HepG2 (cell line): Measurements from ENCODE around the gene CAMK2A. TPM values are rescaled to one million over a fixed set of nuclear protein-coding genes. Genes with fewer than 3 reads are reported as not detected.

Experiments used
- ZFP41 ChIP-seq: sonication (generic); formaldehyde crosslinking; IDR thresholded peaks from 2 replicates; pipeline ENCODE4 v1.4.0; 2020; ENCODE audit warnings: mild to moderate bottlenecking, missing genetic modification reagents, borderline replicate concordance
- polyA plus RNA-seq, 8 experiments: library from polyadenylated mRNA; depleted of rRNA in 3 of 8; stranded (reverse) in 7 of 8; unstranded in 1 of 8; fragments of >200 nt; fragmentation: Illumina TruSeq in 4 of 8; extraction: Trizol in 4 of 8; gene quantifications; 2 replicates each; pipeline versions ENCODE4 v1.2.1 to v1.2.3, GENCODE V29; 2011 to 2016; ENCODE audit warnings: low read depth in 4 of 8, missing spikeins in 1 of 8, mixed read lengths in 1 of 8; ENCODE audit not compliant: insufficient read depth in 1 of 8
- total RNA-seq, 5 experiments: library from RNA; depleted of rRNA; stranded (reverse); fragments of >200 nt; fragmentation: Illumina TruSeq; extraction: Trizol; gene quantifications; 2 replicates each; pipeline ENCODE4 v1.2.3, GENCODE V29; 2016; ENCODE audit warnings: low read depth in 1 of 5
- TF ChIP-seq, protein P1 (sequence below), 2 experiments: fragments of 450-650 bp in 1 of 2; sonication (generic) in 1 of 2; formaldehyde crosslinking in 1 of 2; IDR thresholded peaks; 2 replicates each; pipeline versions ENCODE4 v1.6.1 to v1.8.0; 2016 to 2022; ENCODE audit warnings: antibody characterized with exemption in 1 of 2, mild to moderate bottlenecking in 1 of 2, missing genetic modification reagents in 1 of 2

CAMK2A gene
- total and polyA plus RNA-seq, 2 of the 13 experiments (the other 11 are each of a cell fraction or from before 2014, with no cell fraction given): 0.11 TPM; not detected in 1

- TF ChIP-seq, protein P1, sequence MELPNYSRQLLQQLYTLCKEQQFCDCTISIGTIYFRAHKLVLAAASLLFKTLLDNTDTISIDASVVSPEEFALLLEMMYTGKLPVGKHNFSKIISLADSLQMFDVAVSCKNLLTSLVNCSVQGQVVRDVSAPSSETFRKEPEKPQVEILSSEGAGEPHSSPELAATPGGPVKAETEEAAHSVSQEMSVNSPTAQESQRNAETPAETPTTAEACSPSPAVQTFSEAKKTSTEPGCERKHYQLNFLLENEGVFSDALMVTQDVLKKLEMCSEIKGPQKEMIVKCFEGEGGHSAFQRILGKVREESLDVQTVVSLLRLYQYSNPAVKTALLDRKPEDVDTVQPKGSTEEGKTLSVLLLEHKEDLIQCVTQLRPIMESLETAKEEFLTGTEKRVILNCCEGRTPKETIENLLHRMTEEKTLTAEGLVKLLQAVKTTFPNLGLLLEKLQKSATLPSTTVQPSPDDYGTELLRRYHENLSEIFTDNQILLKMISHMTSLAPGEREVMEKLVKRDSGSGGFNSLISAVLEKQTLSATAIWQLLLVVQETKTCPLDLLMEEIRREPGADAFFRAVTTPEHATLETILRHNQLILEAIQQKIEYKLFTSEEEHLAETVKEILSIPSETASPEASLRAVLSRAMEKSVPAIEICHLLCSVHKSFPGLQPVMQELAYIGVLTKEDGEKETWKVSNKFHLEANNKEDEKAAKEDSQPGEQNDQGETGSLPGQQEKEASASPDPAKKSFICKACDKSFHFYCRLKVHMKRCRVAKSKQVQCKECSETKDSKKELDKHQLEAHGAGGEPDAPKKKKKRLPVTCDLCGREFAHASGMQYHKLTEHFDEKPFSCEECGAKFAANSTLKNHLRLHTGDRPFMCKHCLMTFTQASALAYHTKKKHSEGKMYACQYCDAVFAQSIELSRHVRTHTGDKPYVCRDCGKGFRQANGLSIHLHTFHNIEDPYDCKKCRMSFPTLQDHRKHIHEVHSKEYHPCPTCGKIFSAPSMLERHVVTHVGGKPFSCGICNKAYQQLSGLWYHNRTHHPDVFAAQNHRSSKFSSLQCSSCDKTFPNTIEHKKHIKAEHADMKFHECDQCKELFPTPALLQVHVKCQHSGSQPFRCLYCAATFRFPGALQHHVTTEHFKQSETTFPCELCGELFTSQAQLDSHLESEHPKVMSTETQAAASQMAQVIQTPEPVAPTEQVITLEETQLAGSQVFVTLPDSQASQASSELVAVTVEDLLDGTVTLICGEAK (IDR thresholded peaks at IDR 0.05): no peak
- TF ChIP-seq, protein P1 (CRISPR knock-in tag; IDR thresholded peaks at IDR 0.05): no peak
- TF ChIP-seq ZFP41 (CRISPR knock-in tag): no peak
- TF ChIP-seq, all 625 proteins: peak for 0
Measured at GRCh38 chr5:150329881-150330876, 40.6 kb upstream of the CAMK2A start (continued).
